PFSK-1 (cell line): ENCODE results near the gene MAMLD1.

ENCODE experiments used
- POLR2AphosphoS5 ChIP-seq: IDR thresholded peaks from 2 replicates; pipeline ENCODE4 v1.6.1; 2012; ENCODE audit warnings: low read depth, mild to moderate bottlenecking, control low read depth, low read length, moderate library complexity
- TAF1 ChIP-seq: IDR thresholded peaks from 2 replicates; pipeline ENCODE4 v1.6.1; 2012; ENCODE audit warnings: low read length, control low read depth, borderline replicate concordance; ENCODE audit not compliant: insufficient read depth

DNA sequence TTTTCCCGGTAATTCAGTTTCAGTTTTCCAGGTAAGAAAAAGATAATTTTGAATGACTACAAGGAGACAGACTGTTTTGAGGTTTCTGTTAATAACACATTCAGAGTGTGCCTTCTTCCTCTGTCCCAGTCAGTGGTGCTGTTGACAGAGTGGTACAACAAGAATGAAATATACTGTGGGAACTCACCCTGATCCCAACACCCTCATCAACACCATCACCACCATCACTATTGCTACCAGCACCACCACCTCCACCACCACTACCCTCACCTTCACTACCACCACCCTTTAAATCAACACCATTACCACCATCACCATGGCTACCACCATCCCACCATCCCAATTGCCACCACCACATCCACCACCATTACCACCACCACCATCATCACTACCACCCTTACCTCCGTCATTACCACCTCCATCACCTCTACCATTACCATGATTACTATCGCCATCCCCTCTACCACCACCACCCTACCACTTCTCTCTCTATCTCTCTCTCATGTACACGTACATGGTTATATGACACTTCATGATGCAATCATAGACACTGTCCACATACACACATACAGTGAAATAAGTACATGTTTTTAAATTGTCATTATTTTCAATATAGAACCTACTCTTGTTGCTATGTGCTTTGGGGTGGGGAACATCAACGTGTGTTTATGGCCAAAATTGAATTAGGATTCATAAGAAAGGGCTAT, 91.5 kb downstream of the MAMLD1 start:
- no peak for TF ChIP-seq TAF1
- TF ChIP-seq POLR2AphosphoS5, result no peak
